ENCODE results near the gene ZNF2.
A peak's percentile ranks its signal among the peaks of the same experiment; 100 is the strongest.

Gene ZNF2

GRCh38 chr2:95204396-95204795, 38.8 kb downstream of the ZNF2 start:
- Histone ChIP-seq H3K36me3 (ENCODE audit: insufficient read depth, low read length) (peaks cover 10% of the 10 kb centered on the region), H3K9ac (ENCODE audit: low read depth, low read length) (no peak overlapping the region), H3K4me1 (ENCODE audit: insufficient read depth, low read length) (peaks cover 35% of the 10 kb centered on the region), H3K9me3 (ENCODE audit: insufficient read depth, low read length, severe bottlenecking) (peaks cover 9% of the 10 kb centered on the region), H4K20me1 (ENCODE audit: insufficient read depth, low read length) (no peaks in the 10 kb centered on the region), H3K4me3 (ENCODE audit: low read depth in 1 of 2, low read length in 2 of 2) (no peak overlapping the region), H3K27me3 (ENCODE audit: insufficient read depth, low read length, poor library complexity) (no peaks in the 10 kb centered on the region), H3K4me2 (ENCODE audit: insufficient read depth, low read length) (no peak overlapping the region), H3K27ac (ENCODE audit: low read length) (no peak overlapping the region), H2AFZ (ENCODE audit: low read depth, low read length) (no peak overlapping the region), H3K79me2 (ENCODE audit: insufficient read depth, low read length) (peaks cover 12% of the 10 kb centered on the region)
- no peak for DNase-seq
- no peak for ATAC-seq (ENCODE audit: insufficient read depth, low read depth)
- TF ChIP-seq EZH2 (IDR thresholded peaks at IDR 0.05; ENCODE audit: borderline replicate concordance, low read depth, low read length, severe bottlenecking) = no peak
- TF ChIP-seq CTCF (IDR thresholded peaks at IDR 0.05; ENCODE audit: borderline replicate concordance, extremely low read depth, low read length, poor library complexity, severe bottlenecking) = no peak

- H3K36me3 ChIP-seq (ENCODE audit: insufficient read depth, low read length) = peaks cover 22% of the 10 kb centered on the region
- no peaks in the 10 kb centered on the region for H4K20me1 ChIP-seq (ENCODE audit: insufficient read depth, low read length)
- peaks cover 16% of the 10 kb centered on the region for H3K9me3 ChIP-seq (ENCODE audit: insufficient read depth, low read length, severe bottlenecking)
- H3K4me3 ChIP-seq (ENCODE audit: low read depth in 1 of 2, low read length in 2 of 2) = peak overlapping the region in 1 of 2 experiments; percentile 87; a peak in 2 of 4 replicates
- H3K9ac ChIP-seq (ENCODE audit: low read depth, low read length) = peak overlapping the region; percentile 67
- TF ChIP-seq EZH2 (IDR thresholded peaks at IDR 0.05; ENCODE audit: borderline replicate concordance, low read depth, low read length, severe bottlenecking) (no peak), CTCF (IDR thresholded peaks at IDR 0.05; ENCODE audit: borderline replicate concordance, extremely low read depth, low read length, poor library complexity, severe bottlenecking) (no peak)
- H3K79me2 ChIP-seq (ENCODE audit: insufficient read depth, low read length) = peaks cover 12% of the 10 kb centered on the region
- H3K27ac ChIP-seq (ENCODE audit: low read length) = no peak overlapping the region; the same call in 1 of the 2 replicates
- ATAC-seq (ENCODE audit: insufficient read depth, low read depth) (no peak), DNase-seq (no peak)
- peaks cover 38% of the 10 kb centered on the region for H3K4me1 ChIP-seq (ENCODE audit: insufficient read depth, low read length)
- H3K27me3 ChIP-seq (ENCODE audit: insufficient read depth, low read length, poor library complexity) = no peaks in the 10 kb centered on the region
- no peak overlapping the region for H2AFZ ChIP-seq (ENCODE audit: low read depth, low read length)
- peak overlapping the region; percentile 79 for H3K4me2 ChIP-seq (ENCODE audit: insufficient read depth, low read length)
Measured at GRCh38 chr2:95206096-95206495, 40.5 kb downstream of the ZNF2 start.

GRCh38 chr2:95207111-95207961, 41.7 kb downstream of the ZNF2 start, which contains the start of gene ZNF892:
TSS of gene ZNF892 (plus strand) at chr2:95207521. CDS start at chr2:95207816, 295 bp downstream.
- Histone ChIP-seq H3K9me3 (ENCODE audit: insufficient read depth, low read length, severe bottlenecking) (peaks cover 29% of the 10 kb centered on the region), H3K27me3 (ENCODE audit: insufficient read depth, low read length, poor library complexity) (no peaks in the 10 kb centered on the region), H3K4me2 (ENCODE audit: insufficient read depth, low read length) (peak within 1 kb of the TSS; percentile 79), H4K20me1 (ENCODE audit: insufficient read depth, low read length) (no peaks in the 10 kb centered on the region), H3K9ac (ENCODE audit: low read depth, low read length) (peak within 1 kb of the TSS; percentile 67), H3K4me1 (ENCODE audit: insufficient read depth, low read length) (peaks cover 38% of the 10 kb centered on the region), H2AFZ (ENCODE audit: low read depth, low read length) (peak within 1 kb of the TSS; percentile 93), H3K4me3 (ENCODE audit: low read depth in 1 of 2, low read length in 2 of 2) (peak within 1 kb of the TSS; percentile 68 to 87), H3K79me2 (ENCODE audit: insufficient read depth, low read length) (peaks cover 12% of the 10 kb centered on the region), H3K27ac (ENCODE audit: low read length) (peak within 1 kb of the TSS; percentile 86), H3K36me3 (ENCODE audit: insufficient read depth, low read length) (peaks cover 35% of the 10 kb centered on the region)
- TF ChIP-seq EZH2 (IDR thresholded peaks at IDR 0.05; ENCODE audit: borderline replicate concordance, low read depth, low read length, severe bottlenecking) (no peak), CTCF (IDR thresholded peaks at IDR 0.05; ENCODE audit: borderline replicate concordance, extremely low read depth, low read length, poor library complexity, severe bottlenecking) (peak; percentile 74)
- DNase-seq = peak; percentile 89
- peak; percentile 97 for ATAC-seq (ENCODE audit: insufficient read depth, low read depth)
